Femur (tissue), 1 donor: Measurements from ENCODE around the gene APBB2.
"Not testable (repeated sequence)": the region's sequence is repeated elsewhere in the genome, so short reads cannot be mapped to it uniquely, and the experiment has no call there.

ENCODE experiments used
- DNase-seq: peaks from one replicate; pipeline ENCODE4 v3.0.0-alpha.2; 2017

Gene APBB2

DNA sequence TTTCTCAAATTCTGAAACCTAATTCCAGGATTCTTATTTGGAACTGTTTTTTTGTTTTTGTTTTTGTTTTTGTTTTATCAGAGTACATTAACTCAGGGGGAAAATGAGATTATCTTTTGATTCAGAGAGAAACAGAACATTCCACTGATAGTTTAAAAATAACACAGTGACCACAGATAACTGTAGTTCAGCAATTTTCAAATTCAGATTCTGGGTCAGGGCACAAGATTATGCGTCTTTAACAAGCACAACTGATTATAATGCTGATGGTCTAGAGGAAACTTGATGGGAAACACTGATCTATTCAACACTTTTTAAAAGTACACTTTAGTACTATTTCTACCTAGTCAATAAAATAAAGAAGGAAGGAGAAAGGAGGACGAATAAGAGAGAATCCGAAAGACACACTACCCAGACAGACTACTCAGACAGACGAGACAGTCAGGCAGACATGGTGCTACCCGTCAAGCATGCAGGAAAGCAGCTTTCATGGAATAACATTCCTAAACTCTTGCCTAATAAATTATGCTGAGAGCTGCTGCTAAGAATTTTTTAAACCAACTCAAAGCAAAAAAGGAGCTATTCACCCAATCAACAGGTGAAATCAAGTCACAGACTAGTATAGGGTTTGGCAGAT, 59.0 kb downstream of the APBB2 start:
- DNase-seq: no peak

DNA sequence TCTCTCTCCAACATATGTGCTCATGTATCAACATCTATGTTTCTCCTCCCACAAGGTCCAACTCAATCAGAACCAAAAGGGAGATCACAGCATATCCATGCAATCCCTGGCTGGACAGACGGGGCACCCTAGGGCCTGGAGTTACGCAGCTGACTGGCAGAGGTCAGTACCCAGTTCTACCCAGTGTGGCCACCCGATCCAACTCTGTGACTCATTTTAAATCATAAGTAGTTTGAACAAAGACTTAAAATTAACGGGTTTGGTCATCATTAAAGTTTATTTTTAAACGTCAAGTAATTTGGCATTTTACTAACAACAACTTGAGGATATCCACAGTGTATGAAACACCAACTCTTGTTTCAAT, 59.5 kb downstream of the APBB2 start:
- DNase-seq: no peak

DNA sequence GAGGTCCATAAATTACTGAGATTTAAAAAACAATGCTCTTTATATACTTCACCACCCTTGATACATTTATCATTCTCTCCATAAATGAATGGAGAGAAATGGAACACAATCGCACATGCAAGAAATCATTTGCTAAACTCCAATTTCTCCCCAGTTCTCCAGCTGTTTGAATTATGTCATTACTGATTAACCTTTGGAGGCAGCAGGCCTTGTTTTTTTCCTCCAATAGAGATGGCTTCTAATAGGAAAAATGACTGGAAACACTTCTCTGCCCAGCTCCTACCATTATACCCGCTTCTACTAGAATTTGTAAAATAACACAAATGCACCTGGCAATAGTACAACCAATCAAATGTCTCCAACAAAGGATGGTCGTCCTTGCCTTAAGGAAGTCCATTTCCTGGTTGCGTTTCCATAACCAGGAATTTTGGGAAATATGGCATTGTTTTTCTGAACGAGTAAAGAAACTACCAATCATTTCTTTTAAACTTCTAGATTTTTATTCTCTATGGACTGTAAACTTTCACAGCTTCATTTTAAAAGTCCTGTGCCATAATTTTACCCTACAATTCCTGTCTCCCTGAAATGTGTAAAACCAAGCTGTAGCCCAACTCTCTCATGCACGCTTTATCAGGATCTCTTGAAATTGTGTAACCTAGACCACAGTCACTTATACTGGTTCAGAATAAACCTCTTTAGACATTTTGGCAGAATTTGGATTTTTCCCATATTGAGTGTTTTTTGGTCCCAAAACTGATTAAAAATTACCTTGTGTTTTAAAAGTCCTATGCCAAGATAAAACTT, 60.1 kb downstream of the APBB2 start:
- no peak for DNase-seq

DNA sequence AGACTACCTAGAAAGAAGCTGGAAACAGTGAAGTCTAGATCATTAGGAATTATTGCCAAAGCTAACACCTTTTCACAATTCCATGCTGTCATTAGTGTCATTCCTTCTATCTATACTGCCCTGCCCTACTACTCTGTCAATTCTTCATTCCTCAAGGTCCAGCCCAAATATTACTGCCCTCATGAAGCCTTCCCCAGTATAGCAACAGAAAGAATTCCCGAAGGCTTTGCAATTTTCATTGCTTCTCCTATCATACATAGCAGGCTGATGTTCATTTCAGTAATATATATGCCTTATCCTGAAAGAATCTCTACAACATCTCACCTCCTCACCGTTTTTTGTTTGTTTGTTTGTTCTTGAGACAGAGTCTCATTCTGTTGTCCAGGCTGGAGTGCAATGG, 63.9 kb downstream of the APBB2 start:
- DNase-seq: no peak

DNA sequence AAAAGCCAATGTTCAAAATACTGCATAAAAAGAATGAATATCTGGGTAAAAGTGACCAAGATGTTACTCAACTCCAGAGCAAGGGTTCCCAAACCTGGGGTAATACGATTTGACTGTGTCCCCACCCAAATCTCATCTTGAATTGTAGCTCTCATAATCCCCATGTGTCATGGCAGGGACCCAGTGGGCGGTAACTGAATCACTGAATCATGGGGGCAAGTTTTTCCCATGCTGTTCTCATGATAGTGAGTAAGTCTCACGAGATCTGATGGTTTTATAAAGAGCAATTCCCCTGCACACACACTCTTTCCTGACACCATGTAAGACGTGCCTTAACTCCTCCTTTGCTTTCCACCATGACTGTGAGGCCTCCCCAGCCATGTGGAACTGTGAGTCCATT, 64.8 kb downstream of the APBB2 start:
- not testable (repeated sequence) for DNase-seq

DNA sequence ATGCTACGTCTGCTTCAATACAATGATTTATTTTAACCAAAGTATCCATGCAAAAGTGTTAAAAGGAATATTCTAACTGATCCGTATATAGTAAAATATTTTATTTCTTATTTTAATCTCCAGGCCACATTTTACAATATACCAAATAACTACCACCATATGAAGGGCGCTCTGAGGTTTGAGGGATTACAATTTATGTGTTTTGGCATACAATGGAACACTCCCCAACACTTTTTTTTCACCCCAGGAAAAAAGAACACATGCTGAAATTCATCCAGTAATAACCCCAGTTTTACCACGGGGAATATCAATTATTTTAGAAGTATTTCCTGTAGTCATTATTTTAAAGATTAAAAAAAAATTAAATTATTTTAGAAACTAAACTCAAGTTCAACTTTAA, 65.4 kb downstream of the APBB2 start:
- no peak for DNase-seq

DNA sequence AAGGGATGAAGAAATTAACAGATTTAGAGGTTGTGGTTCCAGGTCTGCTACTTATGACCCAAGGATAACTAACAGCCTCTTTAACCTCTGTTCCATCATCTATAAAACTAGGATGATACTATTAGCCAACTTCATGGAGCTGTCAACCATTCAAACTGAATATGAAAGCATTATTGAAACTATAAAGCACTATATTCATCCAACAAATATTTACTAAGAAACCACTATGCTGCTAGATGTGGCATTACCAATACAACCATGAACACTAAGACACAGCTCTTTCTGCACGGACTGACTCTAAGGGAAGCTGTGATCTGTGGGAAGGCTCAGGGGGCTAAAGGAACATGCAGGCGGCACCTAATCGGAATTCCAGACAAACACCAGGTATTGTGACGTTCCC, 66.0 kb downstream of the APBB2 start:
- DNase-seq: no peak

DNA sequence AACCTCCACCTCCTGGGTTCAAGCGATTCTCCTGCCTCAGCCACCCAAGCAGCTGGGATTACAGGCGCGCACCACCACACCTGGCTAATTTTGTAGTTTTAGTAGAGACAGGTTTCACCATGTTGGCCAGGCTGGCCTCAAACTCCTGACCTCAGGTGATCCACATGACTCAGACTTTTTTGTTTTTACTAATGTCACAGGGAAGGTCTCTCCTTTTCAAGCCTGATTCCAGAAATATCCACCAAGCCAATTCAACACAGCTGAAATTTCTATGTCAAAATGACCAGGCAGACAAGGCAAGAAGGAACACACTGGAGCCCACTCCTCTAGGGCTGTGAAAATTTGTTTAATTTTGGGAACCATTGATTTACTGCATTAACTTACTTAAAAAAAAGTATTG, 66.8 kb downstream of the APBB2 start:
- DNase-seq: not testable (repeated sequence)

DNA sequence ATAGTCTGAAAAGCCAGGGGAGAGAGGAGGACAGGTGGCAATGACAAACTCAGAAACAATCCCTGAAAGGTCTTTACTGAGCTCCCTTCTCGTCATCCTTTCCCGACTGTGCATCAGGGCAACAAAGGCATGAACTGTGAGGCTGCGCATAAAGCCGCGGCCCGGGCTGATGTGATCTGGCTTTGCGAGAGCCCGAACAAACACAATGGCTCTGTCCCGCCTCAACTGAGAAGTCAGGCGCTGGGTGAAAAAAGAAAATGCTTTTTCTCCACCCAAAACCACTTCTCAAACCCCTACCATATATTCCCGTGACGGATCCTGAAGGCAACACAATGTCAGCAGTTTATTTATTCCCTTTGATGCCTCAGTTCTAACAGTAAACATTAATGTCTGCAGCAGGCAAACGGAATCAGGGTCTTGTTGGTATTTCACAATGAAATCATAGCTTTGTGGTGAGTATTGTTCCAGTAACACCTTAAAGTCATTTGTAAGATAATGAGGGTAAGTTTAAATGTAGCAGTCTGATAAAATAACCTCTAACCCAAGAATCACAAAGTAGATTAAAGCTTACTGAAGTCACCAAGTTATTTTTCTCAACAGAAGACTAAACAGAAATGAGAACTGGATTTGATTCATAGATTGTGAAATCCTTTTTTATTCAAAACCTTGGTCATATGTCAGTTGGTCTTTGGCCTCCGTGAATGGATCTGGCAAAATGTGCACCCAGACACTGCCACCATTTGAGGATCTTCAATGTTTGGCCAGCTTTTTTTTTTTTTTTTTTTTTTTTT, 67.4 kb downstream of the APBB2 start:
- no peak for DNase-seq

DNA sequence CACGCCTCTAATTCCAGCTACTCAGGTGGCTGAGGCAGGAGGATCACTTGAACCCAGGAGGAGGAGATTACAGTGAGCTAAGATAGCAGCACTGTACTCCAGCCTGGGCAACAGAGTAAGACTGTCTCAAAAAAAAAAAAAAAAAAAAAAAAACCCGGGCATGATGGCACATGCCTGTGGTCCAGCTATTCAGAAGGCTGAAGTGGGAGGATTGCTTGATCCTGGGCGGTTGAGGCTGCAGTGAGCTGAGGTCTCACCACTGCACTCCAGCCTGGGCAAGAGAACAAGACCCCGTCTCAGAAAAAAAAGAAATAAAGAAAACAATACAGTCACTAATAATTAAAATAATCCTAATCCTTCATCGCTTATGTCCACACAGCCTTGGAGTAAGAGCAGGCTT, 68.1 kb downstream of the APBB2 start:
- no peak for DNase-seq

DNA sequence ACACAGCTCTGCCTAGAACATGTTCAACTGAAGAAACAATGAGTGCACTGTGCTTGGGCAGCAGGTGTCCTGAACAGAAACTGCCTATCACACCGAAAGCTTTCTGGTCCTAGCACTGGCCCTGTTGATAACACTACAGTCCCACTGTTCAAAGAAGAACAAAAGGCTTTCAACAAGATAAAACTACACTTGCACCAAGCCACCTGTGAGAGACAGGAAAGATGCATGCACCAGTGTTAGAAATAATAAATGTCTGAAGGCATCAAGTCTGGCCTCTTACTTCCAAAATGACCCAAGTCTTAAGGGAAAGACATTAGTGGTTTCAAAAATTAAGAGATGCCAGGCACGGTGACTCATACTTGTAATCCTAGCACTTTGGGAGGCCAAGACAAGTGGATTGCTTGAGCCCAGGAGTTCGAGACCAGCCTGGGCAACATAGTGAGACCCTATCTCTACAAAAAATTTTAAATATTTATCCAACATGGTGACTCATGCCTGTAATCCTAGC, 68.7 kb downstream of the APBB2 start:
- no peak for DNase-seq

DNA sequence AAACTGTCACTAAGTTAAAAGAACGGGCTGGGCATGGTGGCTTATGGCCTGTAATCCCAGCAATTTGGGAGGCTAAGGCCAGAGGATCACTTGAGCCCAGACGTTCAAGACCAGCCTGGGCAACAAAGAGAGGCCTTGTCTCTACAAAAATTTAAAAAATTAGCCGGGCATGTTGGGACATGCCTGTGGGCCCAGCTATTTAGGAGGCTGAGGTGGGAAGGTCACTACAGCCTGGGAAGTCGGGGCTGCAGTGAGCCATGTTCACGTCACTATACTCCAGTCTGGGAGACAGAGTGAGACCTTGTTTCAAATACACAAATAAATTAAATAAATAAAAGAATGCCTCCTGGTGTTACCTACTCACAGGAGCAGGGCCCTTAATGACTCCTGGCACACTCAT, 69.5 kb downstream of the APBB2 start:
- no peak for DNase-seq

DNA sequence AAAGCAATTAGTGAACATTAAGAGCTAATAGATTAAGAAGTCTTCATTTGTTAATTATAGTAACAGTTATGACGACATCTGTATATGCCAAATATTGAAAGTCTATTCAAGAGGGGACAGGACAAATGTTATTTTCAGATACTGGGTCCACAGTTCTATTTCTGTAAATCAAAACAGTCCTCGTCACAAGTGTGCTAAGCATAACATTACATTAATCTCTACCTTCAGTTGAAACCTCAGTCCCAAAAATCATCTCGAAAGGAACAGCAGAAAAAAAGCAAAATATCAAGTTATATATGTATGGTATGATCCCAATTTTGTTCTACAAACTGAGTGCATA, 70.3 kb downstream of the APBB2 start:
- no peak for DNase-seq

DNA sequence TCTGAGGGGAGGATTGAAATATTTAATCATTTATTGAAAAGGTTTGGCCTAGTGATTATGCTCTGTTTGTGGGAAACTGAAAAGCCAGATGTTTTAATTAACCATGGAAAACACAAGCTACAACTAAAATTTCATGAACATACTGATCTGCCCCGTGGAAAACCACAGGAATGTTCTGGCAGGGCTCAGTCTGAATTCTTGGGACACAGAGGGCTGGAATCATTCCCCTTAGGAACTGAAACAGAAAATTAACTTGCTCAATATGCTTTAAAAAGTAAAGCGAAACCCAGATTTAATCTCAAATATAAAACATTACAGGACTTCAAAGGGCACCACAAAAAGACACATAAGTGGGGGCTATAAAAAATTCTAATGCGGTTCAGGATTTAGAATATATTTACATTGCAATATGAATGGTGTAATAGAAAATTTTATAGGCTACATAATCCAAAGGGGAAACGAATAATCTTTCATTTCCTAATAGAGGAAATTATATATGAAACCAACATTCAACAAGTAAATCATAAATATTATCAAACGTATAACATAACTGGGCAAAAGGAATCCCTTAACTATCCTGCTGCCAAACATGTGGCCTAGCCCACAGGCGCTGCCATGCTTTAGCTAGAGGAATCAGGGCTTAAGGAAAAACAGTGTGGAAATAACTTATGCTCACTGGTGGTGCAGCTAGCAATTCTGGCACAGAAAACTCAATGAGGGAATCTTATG, 70.9 kb downstream of the APBB2 start:
- DNase-seq: peak; percentile 90

DNA sequence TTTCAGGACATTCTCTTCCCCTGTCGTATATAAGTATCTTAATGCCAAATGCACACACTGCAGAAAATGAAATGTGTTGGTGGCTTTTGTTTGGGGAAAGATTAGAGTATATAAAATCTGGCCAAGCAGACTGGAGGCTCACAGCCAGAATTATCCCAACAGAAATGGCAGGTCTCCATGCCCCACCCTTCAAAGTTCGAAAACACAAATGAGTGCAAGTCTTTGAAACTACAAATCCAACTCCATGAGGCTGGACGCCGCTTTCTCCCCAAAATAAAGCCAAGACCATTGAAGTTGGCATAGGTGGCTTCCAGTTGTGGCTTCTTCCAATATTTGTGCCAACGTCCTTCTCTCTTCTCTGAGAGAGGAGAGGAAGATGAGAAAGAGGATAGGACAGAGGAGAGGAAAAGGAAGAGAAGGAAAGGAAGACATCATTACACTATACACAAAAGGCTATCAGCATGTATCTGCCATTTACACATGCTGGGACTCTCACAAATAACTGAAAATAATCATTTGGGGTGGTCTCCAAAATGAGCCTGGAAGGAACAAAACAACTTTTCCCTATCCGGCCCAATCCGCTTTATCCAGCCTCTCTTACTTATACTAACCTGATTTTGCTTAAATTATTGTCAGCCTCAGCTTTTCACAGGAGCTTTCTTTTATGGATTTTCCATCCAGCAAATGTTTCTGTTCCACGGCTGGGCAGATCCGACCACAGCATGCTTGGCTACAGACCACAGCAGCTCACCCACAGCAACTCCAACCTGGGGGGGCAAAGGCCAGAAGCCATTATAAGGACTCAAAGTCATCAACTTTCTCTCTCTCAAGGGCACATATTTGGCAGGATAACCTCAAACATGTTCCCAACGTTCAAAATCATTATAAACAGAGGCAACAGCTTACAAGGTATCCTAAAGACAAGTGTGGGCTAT, 71.7 kb downstream of the APBB2 start:
- peak; percentile 84 for DNase-seq

DNA sequence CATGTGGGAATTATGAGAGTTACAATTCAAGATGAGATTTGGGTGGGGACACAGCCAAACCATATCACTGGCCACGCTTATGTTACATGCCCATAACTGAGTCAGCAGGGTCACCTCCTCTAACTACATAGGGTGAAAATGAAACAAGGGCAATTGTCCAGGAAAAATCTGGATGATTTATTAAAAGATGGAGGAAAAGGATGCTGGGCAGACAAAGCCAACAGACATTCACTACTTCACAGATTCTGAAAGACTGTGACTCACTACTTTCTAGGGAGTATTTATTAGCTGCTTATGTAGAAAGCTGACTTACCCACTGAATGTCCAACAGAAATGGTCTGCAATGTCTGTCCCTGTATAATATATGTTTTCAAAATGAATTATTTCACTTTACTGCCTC, 72.4 kb downstream of the APBB2 start:
- DNase-seq: no peak

DNA sequence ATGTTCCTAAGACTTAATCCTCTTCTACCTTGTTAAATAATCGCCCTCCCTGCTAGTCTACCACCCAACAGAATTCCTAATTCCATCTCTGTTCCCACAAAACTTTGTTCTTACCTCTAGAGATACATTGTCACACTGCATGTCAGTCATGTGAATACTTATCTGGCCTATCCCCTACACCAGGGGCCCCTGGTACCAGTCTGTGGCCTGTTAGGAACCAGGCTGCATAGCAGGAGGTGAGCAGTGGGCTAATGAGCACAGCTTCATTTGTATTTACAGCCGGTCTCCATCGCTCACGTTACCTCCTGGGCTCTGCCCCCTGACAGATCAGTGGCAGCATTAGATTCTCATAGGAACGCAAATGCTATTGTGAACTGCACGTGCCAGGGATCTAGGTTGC, 73.9 kb downstream of the APBB2 start:
- no peak for DNase-seq

DNA sequence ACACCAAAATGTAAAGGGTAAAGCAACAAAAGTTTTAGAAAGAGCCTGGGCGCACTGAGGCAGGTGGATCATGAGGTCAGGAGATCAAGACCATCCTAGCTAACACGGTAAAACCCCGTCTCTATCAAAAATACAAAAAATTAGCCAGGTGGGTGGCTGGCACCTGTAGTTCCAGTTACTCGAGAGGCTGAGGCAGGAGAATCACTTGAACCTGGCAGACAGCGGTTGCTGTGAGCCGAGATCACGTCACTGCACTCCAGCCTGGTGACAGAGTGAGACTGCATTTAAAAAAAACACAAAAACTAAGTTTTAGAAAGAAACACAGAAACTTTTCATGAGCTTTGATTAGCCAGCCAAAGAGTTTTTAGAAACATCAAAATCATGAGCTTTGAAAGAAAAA, 76.5 kb downstream of the APBB2 start:
- DNase-seq: no peak

DNA sequence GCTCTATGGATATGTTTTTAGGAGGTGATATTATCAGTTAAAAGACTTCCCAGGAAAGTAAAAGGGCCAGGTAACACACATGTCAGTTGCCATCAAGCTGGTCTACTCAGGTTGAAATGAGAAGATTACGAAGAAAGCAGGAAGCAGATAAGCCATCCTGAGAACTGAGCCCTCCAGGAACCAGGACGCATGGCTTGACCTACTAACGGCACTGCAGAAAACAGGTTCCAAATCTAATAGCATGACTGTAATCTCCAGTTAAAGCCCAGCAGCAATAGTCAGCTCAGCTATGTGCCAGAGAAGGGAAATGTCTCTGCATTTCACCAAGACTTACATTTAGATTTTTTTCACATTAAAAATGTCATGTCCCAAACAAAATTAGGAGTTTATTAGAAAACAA, 77.9 kb downstream of the APBB2 start:
- no peak for DNase-seq

DNA sequence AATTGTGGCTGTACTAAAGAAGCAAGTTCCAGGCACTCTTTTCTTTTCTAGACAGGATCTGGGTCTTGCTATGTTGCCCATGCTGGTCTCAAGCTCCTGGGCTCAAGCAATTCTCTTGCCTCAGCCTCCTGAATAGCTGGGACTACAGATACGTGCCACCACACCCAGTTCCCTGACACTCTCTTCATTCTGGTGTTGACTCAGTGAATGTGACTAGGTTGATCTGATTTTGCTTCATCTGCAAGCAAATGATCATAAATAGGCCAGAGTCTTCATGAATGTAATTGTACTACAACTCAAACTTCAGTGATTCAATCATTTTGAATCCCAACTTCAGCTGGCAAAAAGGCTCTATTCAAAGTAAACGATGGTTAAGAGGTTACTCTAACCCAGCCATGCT, 78.5 kb downstream of the APBB2 start:
- no peak for DNase-seq

DNA sequence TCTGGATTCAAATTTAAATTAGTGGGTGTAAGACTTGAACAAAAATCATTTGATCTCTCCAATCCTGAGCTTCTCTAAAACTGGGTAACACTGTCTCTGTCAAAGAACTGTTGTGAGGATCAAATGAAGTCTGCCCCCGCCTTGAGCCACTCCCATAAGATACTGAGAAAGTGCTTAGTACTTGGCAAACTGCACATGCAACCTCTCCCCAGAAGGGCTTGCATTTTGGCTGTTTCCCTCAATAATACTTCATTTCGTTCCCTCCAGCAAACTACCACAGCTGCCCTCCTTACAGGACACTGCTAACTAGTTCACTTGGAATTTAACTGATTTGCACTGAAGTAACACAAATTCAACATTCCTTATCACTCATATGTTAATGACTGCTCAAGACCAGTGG, 79.8 kb downstream of the APBB2 start:
- no peak for DNase-seq

DNA sequence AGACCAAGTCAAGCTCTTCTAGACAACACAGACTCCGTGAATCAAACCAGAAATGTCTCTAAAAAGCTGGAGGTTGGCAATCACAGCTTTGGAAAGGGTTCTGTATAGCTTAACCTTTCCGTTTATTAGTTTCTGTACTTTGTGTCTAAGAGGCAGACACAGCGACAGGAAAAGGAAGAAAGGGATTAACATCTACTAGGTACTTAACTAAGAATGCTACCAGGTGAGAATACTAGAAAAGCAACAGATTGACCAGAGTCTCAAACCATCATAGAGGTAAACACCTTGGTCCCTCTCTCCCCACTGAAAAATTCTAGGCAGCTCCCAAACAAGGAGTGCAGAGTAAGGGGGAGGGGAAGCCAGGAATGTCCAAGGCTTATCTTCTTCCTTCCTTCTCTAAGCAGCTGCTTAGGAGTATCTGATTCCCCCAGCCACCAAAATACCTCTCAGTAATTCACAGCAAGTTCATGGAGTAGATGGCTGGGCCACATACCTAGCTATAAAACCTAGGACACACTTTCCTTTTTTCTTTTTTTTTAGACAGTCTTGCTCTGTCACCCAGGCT, 80.8 kb downstream of the APBB2 start:
- DNase-seq: no peak
